PFSK-1 (cell line): ENCODE data around the gene LILRA5.

Source experiments
- POLR2AphosphoS5 ChIP-seq: IDR thresholded peaks from 2 replicates; pipeline ENCODE4 v1.6.1; 2012; ENCODE audit warnings: low read depth, mild to moderate bottlenecking, control low read depth, low read length, moderate library complexity
- TAF1 ChIP-seq: IDR thresholded peaks from 2 replicates; pipeline ENCODE4 v1.6.1; 2012; ENCODE audit warnings: low read length, control low read depth, borderline replicate concordance; ENCODE audit not compliant: insufficient read depth
- TF ChIP-seq, protein P1 (sequence below), 2 experiments: IDR thresholded peaks; 2 replicates each; pipeline versions ENCODE4 v1.6.1 to v1.8.0; 2011 to 2012; ENCODE audit warnings: low read depth in 2 of 2, low read length in 2 of 2, control low read depth in 1 of 2, inconsistent platforms in 1 of 2, mild to moderate bottlenecking in 1 of 2, moderate library complexity in 1 of 2; ENCODE audit not compliant: insufficient read depth in 1 of 2

DNA sequence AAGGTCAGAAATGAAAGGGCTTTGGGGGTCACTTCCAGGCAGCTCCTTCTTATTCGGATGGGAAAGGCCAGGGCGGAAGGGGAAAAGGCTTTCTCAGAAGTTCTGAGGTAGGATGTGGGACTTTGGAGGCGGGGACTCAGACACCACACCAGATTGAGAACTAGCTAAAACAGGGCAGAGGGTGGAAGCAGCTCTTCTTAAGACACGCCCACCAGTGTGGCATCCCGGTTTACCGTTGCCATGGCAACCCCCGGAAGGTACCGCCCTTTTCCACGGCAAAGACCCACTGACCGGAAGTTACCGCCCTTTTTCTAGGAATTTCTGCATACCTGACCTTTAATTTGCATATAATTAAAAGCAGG is 3.8 kb upstream of the LILRA5 start:
- no peak for TF ChIP-seq TAF1
- no peak for TF ChIP-seq POLR2AphosphoS5
- TF ChIP-seq, protein P1, sequence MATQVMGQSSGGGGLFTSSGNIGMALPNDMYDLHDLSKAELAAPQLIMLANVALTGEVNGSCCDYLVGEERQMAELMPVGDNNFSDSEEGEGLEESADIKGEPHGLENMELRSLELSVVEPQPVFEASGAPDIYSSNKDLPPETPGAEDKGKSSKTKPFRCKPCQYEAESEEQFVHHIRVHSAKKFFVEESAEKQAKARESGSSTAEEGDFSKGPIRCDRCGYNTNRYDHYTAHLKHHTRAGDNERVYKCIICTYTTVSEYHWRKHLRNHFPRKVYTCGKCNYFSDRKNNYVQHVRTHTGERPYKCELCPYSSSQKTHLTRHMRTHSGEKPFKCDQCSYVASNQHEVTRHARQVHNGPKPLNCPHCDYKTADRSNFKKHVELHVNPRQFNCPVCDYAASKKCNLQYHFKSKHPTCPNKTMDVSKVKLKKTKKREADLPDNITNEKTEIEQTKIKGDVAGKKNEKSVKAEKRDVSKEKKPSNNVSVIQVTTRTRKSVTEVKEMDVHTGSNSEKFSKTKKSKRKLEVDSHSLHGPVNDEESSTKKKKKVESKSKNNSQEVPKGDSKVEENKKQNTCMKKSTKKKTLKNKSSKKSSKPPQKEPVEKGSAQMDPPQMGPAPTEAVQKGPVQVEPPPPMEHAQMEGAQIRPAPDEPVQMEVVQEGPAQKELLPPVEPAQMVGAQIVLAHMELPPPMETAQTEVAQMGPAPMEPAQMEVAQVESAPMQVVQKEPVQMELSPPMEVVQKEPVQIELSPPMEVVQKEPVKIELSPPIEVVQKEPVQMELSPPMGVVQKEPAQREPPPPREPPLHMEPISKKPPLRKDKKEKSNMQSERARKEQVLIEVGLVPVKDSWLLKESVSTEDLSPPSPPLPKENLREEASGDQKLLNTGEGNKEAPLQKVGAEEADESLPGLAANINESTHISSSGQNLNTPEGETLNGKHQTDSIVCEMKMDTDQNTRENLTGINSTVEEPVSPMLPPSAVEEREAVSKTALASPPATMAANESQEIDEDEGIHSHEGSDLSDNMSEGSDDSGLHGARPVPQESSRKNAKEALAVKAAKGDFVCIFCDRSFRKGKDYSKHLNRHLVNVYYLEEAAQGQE (IDR thresholded peaks at IDR 0.05; ENCODE audit: insufficient read depth in 1 of 2, low read depth in 2 of 2, low read length in 2 of 2): no peak
